ENCODE results near the gene LCLAT1.

Gene LCLAT1

DNA sequence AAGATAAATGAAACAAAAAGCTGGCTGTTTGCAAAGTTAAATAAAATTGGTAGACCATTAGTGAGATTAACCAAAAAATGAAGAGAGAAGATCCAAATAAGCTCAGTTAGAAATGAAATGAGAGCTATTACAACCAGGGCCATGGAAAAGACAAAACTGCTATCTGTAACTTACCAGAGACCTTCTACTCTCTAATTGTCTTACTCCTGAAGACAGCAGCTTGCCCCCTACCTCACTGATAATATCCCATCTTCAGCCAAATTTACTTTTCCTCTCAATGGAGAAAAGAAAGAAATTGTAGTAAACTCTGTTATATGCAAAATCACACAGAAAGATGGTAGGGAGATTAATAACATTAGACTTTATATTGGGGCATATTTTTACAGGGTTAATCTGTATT, 178.2 kb downstream of the LCLAT1 start:
- H3K9ac ChIP-seq (ENCODE audit: low read depth, low read length, poor library complexity, severe bottlenecking), result no peak overlapping the region
- no peaks in the 10 kb centered on the region for H4K20me1 ChIP-seq (ENCODE audit: insufficient read depth, low read length, poor library complexity, severe bottlenecking)
- H3K4me2 ChIP-seq (ENCODE audit: low read depth, low read length, poor library complexity, severe bottlenecking), result no peak overlapping the region
- no peaks in the 10 kb centered on the region for H3K79me2 ChIP-seq (ENCODE audit: insufficient read depth, low read length)
- no peaks in the 10 kb centered on the region for H3K4me1 ChIP-seq (ENCODE audit: insufficient read depth, low read length, poor library complexity, severe bottlenecking)
- H2AFZ ChIP-seq (ENCODE audit: low read length), result no peak overlapping the region
- H3K9me3 ChIP-seq (ENCODE audit: insufficient read depth, low read depth, low read length), result no peaks in the 10 kb centered on the region
- H3K27me3 ChIP-seq (ENCODE audit: insufficient read depth, low read length, poor library complexity, severe bottlenecking), result no peaks in the 10 kb centered on the region
- H3F3A ChIP-seq (ENCODE audit: low read depth), result no peaks in the 10 kb centered on the region
- TF ChIP-seq, protein P1, sequence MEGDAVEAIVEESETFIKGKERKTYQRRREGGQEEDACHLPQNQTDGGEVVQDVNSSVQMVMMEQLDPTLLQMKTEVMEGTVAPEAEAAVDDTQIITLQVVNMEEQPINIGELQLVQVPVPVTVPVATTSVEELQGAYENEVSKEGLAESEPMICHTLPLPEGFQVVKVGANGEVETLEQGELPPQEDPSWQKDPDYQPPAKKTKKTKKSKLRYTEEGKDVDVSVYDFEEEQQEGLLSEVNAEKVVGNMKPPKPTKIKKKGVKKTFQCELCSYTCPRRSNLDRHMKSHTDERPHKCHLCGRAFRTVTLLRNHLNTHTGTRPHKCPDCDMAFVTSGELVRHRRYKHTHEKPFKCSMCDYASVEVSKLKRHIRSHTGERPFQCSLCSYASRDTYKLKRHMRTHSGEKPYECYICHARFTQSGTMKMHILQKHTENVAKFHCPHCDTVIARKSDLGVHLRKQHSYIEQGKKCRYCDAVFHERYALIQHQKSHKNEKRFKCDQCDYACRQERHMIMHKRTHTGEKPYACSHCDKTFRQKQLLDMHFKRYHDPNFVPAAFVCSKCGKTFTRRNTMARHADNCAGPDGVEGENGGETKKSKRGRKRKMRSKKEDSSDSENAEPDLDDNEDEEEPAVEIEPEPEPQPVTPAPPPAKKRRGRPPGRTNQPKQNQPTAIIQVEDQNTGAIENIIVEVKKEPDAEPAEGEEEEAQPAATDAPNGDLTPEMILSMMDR (conservative IDR thresholded peaks at IDR 0.05; ENCODE audit: low read length), result no peak
- TF ChIP-seq EZH2phosphoT487 (IDR thresholded peaks at IDR 0.05; ENCODE audit: borderline replicate concordance), result no peak
- no peaks in the 10 kb centered on the region for H3K9me2 ChIP-seq (replicated peaks; ENCODE audit: low read depth, low read length)
- H3K36me3 ChIP-seq (ENCODE audit: insufficient read depth, low read length), result peaks cover 4% of the 10 kb centered on the region; the same call in 1 of the 2 replicates
- no peak overlapping the region for H3K4me3 ChIP-seq (ENCODE audit: low read length, poor library complexity, severe bottlenecking)

DNA sequence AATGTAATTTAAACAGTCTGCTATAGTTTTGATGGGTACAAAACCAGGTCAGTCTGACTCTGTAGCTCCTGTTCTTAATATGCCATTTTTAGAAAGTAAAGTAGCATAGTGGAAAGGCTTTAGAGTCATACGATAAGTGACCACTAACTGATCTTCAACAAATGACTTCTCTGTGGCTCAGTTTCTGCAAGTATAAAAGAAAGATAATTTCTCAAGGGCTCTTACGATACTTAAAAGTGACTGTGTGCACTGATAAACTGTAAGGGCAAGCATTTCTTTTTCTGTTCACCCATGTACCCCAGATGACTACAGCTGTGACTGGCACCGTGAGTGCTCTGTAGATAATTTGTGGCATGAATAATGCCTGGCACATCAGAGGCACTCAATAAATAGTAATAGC, 178.7 kb downstream of the LCLAT1 start:
- no peaks in the 10 kb centered on the region for H3K9me2 ChIP-seq (replicated peaks; ENCODE audit: low read depth, low read length)
- H3K4me1 ChIP-seq (ENCODE audit: insufficient read depth, low read length, poor library complexity, severe bottlenecking), result peaks cover 2% of the 10 kb centered on the region
- no peak overlapping the region for H2AFZ ChIP-seq (ENCODE audit: low read length)
- no peaks in the 10 kb centered on the region for H4K20me1 ChIP-seq (ENCODE audit: insufficient read depth, low read length, poor library complexity, severe bottlenecking)
- TF ChIP-seq EZH2phosphoT487 (IDR thresholded peaks at IDR 0.05; ENCODE audit: borderline replicate concordance), result no peak
- TF ChIP-seq, protein P1 (conservative IDR thresholded peaks at IDR 0.05; ENCODE audit: low read length), result no peak
- no peak overlapping the region for H3K9ac ChIP-seq (ENCODE audit: low read depth, low read length, poor library complexity, severe bottlenecking)
- H3F3A ChIP-seq (ENCODE audit: low read depth), result no peaks in the 10 kb centered on the region
- no peaks in the 10 kb centered on the region for H3K9me3 ChIP-seq (ENCODE audit: insufficient read depth, low read depth, low read length)
- peaks cover 4% of the 10 kb centered on the region; the same call in 1 of the 2 replicates for H3K36me3 ChIP-seq (ENCODE audit: insufficient read depth, low read length)
- H3K79me2 ChIP-seq (ENCODE audit: insufficient read depth, low read length), result no peaks in the 10 kb centered on the region
- no peak overlapping the region for H3K4me2 ChIP-seq (ENCODE audit: low read depth, low read length, poor library complexity, severe bottlenecking)
- no peak overlapping the region for H3K4me3 ChIP-seq (ENCODE audit: low read length, poor library complexity, severe bottlenecking)
- H3K27me3 ChIP-seq (ENCODE audit: insufficient read depth, low read length, poor library complexity, severe bottlenecking), result no peaks in the 10 kb centered on the region

DNA sequence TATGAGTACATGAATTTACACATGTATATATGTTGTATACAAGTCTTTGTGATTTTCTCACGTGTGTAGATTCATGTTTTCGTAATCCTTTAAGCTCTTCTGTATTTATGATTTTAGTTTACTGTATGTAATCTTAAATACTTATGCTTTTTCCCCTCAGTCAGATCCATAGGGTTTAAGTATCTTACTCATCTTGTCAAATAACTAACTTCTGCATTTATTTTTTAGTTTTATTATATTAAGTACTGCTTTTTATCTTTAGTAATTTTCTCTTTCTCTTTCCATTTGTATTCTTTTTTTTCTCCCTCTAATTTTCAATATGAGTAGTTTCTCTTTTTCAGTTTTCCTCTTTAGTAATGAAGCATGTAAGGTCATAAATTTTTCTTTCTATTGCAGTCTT, 179.4 kb downstream of the LCLAT1 start:
- no peaks in the 10 kb centered on the region for H3K79me2 ChIP-seq (ENCODE audit: insufficient read depth, low read length)
- H2AFZ ChIP-seq (ENCODE audit: low read length), result no peak overlapping the region
- H3K9me3 ChIP-seq (ENCODE audit: insufficient read depth, low read depth, low read length), result no peaks in the 10 kb centered on the region
- TF ChIP-seq, protein P1 (conservative IDR thresholded peaks at IDR 0.05; ENCODE audit: low read length), result no peak
- no peak for TF ChIP-seq EZH2phosphoT487 (IDR thresholded peaks at IDR 0.05; ENCODE audit: borderline replicate concordance)
- H3K36me3 ChIP-seq (ENCODE audit: insufficient read depth, low read length), result peaks cover 4% of the 10 kb centered on the region; the same call in 1 of the 2 replicates
- no peak overlapping the region for H3K4me2 ChIP-seq (ENCODE audit: low read depth, low read length, poor library complexity, severe bottlenecking)
- H3K9ac ChIP-seq (ENCODE audit: low read depth, low read length, poor library complexity, severe bottlenecking), result no peak overlapping the region
- H3K9me2 ChIP-seq (replicated peaks; ENCODE audit: low read depth, low read length), result no peaks in the 10 kb centered on the region
- no peaks in the 10 kb centered on the region for H3K27me3 ChIP-seq (ENCODE audit: insufficient read depth, low read length, poor library complexity, severe bottlenecking)
- no peaks in the 10 kb centered on the region for H3F3A ChIP-seq (ENCODE audit: low read depth)
- no peak overlapping the region for H3K4me3 ChIP-seq (ENCODE audit: low read length, poor library complexity, severe bottlenecking)
- peaks cover 8% of the 10 kb centered on the region for H3K4me1 ChIP-seq (ENCODE audit: insufficient read depth, low read length, poor library complexity, severe bottlenecking)
- H4K20me1 ChIP-seq (ENCODE audit: insufficient read depth, low read length, poor library complexity, severe bottlenecking), result no peaks in the 10 kb centered on the region

Measured in Loucy (cell line).